HepG2 (cell line): ENCODE measurements around the gene MGST2.

Experiments
- CREB1 ChIP-seq, 2 experiments: fragments of 450-650 bp in 1 of 2; IDR thresholded peaks; 2 replicates each; pipeline ENCODE4 v1.6.1; 2016 to 2017; ENCODE audit warnings: control low read depth in 1 of 2, mild to moderate bottlenecking in 1 of 2, missing compliant biosample characterization in 1 of 2, missing genetic modification characterization in 1 of 2
- EZH2 ChIP-seq: conservative IDR thresholded peaks from 2 replicates; pipeline ENCODE4 v1.6.1; 2012; ENCODE audit warnings: mild to moderate bottlenecking, low read depth, low read length, moderate library complexity
- MAFG ChIP-seq: sonication (generic); formaldehyde crosslinking; IDR thresholded peaks from 2 replicates; pipeline ENCODE4 v1.5.1; 2020; ENCODE audit warnings: mild to moderate bottlenecking, missing genetic modification reagents
- MXI1 ChIP-seq: IDR thresholded peaks from 3 replicates; pipeline ENCODE4 v1.6.1; 2012; ENCODE audit warnings: low read depth, low read length, inconsistent platforms, borderline replicate concordance
- NAIF1 ChIP-seq: sonication (generic); formaldehyde crosslinking; IDR thresholded peaks from 2 replicates; pipeline ENCODE4 v1.5.0; 2020; ENCODE audit warnings: mild to moderate bottlenecking, missing genetic modification reagents, borderline replicate concordance
- POLR2AphosphoS5 ChIP-seq: IDR thresholded peaks from 2 replicates; pipeline ENCODE4 v1.6.1; 2012; ENCODE audit warnings: low read depth, low read length
- SMARCC2 ChIP-seq: fragments of 450-650 bp; IDR thresholded peaks from 2 replicates; pipeline ENCODE4 v1.6.1; 2017; ENCODE audit warnings: antibody characterized with exemption, mild to moderate bottlenecking
- TARDBP ChIP-seq: sonication (generic); formaldehyde crosslinking; IDR thresholded peaks from 2 replicates; pipeline ENCODE4 v1.8.0; 2022; ENCODE audit warnings: mild to moderate bottlenecking, missing genetic modification reagents
- TF ChIP-seq, protein P1 (sequence below): IDR thresholded peaks from 2 replicates; pipeline ENCODE4 v1.6.1; 2016; ENCODE audit warnings: low read depth, missing genetic modification reagents, missing compliant biosample characterization

DNA sequence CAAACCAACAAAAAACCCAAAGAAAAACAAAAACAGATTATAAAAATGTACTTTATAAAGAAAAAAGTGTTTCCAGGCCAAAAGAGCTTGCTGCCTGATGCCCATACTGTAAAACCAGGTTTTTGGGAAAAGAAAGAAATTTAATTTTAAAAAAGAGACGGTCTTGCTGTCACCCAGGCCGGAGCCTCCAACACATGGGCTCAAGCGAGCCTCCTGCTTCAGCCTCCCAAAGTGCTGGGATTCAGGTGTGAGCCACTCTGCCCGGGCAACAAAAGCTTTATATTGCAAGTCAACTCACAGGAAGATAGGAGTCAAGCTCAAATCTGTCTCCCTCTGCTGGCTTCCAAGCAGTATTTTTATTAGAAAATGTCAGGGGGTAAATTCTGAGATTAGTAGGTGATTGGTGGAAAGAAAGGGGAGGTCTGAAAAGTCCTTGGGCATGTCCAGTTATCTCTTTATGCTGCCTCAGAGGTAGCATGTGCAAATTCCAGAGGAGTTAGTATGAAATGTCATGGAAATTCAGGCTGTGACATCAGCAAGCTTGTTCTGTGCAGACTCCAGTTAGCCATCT is 39.4 kb downstream of the MGST2 start:
- TF ChIP-seq SMARCC2, result no peak
- no peak for TF ChIP-seq EZH2
- peak; percentile 32; the same call in 1 of the 2 replicates for TF ChIP-seq POLR2AphosphoS5
- TF ChIP-seq CREB1 (IDR thresholded peaks at IDR 0.05), result no peak
- no peak for TF ChIP-seq CREB1 (CRISPR knock-in tag; IDR thresholded peaks at IDR 0.05)
- TF ChIP-seq, protein P1, sequence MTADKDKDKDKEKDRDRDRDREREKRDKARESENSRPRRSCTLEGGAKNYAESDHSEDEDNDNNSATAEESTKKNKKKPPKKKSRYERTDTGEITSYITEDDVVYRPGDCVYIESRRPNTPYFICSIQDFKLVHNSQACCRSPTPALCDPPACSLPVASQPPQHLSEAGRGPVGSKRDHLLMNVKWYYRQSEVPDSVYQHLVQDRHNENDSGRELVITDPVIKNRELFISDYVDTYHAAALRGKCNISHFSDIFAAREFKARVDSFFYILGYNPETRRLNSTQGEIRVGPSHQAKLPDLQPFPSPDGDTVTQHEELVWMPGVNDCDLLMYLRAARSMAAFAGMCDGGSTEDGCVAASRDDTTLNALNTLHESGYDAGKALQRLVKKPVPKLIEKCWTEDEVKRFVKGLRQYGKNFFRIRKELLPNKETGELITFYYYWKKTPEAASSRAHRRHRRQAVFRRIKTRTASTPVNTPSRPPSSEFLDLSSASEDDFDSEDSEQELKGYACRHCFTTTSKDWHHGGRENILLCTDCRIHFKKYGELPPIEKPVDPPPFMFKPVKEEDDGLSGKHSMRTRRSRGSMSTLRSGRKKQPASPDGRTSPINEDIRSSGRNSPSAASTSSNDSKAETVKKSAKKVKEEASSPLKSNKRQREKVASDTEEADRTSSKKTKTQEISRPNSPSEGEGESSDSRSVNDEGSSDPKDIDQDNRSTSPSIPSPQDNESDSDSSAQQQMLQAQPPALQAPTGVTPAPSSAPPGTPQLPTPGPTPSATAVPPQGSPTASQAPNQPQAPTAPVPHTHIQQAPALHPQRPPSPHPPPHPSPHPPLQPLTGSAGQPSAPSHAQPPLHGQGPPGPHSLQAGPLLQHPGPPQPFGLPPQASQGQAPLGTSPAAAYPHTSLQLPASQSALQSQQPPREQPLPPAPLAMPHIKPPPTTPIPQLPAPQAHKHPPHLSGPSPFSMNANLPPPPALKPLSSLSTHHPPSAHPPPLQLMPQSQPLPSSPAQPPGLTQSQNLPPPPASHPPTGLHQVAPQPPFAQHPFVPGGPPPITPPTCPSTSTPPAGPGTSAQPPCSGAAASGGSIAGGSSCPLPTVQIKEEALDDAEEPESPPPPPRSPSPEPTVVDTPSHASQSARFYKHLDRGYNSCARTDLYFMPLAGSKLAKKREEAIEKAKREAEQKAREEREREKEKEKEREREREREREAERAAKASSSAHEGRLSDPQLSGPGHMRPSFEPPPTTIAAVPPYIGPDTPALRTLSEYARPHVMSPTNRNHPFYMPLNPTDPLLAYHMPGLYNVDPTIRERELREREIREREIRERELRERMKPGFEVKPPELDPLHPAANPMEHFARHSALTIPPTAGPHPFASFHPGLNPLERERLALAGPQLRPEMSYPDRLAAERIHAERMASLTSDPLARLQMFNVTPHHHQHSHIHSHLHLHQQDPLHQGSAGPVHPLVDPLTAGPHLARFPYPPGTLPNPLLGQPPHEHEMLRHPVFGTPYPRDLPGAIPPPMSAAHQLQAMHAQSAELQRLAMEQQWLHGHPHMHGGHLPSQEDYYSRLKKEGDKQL (CRISPR knock-in tag), result no peak
- TF ChIP-seq MAFG (CRISPR knock-in tag), result no peak
- TF ChIP-seq MXI1, result no peak
- TF ChIP-seq TARDBP (CRISPR knock-in tag), result no peak
- no peak for TF ChIP-seq NAIF1 (CRISPR knock-in tag)
